Ovary (tissue), 9 donors: ENCODE measurements around the gene P3H2. TPM values are rescaled to one million over a fixed set of nuclear protein-coding genes. Genes with fewer than 3 reads are reported as not detected.
A peak's percentile ranks its signal among the peaks of the same experiment; 100 is the strongest.

Source experiments
- DNase-seq, 5 donors: peaks; one replicate each; pipeline ENCODE4 v3.0.0-alpha.2; 2019 to 2020
- H3K27ac ChIP-seq, 2 donors: fragments of 200-600 bp; one replicate each; pipeline versions ENCODE4 v1.5.1 to v1.8.0; 2019 to 2022
- H3K27me3 ChIP-seq: fragments of 200-600 bp; one replicate; pipeline ENCODE4 v1.8.0; 2022
- H3K36me3 ChIP-seq: fragments of 200-600 bp; sonication (generic); one replicate; pipeline ENCODE4 v1.5.1; 2019
- H3K4me1 ChIP-seq: one replicate; pipeline ENCODE4 v1.8.1; 2013; ENCODE audit warnings: mild to moderate bottlenecking, moderate library complexity; ENCODE audit not compliant: insufficient read depth
- H3K4me3 ChIP-seq: fragments of 200-600 bp; sonication (generic); one replicate; pipeline ENCODE4 v1.5.1; 2017
- H3K9me3 ChIP-seq, 2 donors: fragments of 200-600 bp in 1 of 2; sonication (generic) in 1 of 2; one replicate each; pipeline versions ENCODE4 v1.5.1 to v1.8.1; 2013 to 2019; ENCODE audit warnings: mild to moderate bottlenecking in 1 of 2, moderate library complexity in 1 of 2
- CTCF ChIP-seq, 3 donors: fragments of 450-650 bp in 2 of 3; fragments of 200-600 bp in 1 of 3; IDR thresholded peaks; one replicate each; pipeline versions ENCODE4 v1.5.1 to v1.8.0; 2016 to 2022; ENCODE audit warnings: antibody characterized with exemption in 3 of 3, mild to moderate bottlenecking in 1 of 3
- EP300 ChIP-seq: sonication (generic); formaldehyde crosslinking; IDR thresholded peaks from one replicate; pipeline ENCODE4 v1.6.1; 2017; ENCODE audit warnings: antibody characterized with exemption
- POLR2A ChIP-seq: fragments of 450-650 bp; IDR thresholded peaks from one replicate; pipeline ENCODE4 v1.6.1; 2017; ENCODE audit warnings: antibody characterized with exemption, mild to moderate bottlenecking, moderate library complexity
- WGBS, 3 donors: extraction: QIAGEN DNeasy Blood & Tissue Kit in 1 of 3; methylation state at CpG; one replicate each; pipeline versions ENCODE4 v1.1.5 to v1.1.7; 2013 to 2017; 5-methylcytosine and 5-hydroxymethylcytosine counted together
- intact Hi-C, 4 donors: fragments of 100-400 bp; cut with DNase I; formaldehyde crosslinking; loops; one replicate each; pipeline versions ENCODE4 v1.11.0 to v1.15.1; 2022 to 2023
- polyA plus RNA-seq, 2 donors: library from polyadenylated mRNA; stranded (reverse); fragments of 200-250 nt in 1 of 2; fragments of 350-450 nt in 1 of 2; fragmentation: Illumina TruSeq in 1 of 2; extraction: RNeasy Lipid Tissue Mini Kit (QIAGEN cat#74804) in 1 of 2; gene quantifications; one replicate each; pipeline ENCODE4 v1.2.3, GENCODE V29; 2013 to 2014
- total RNA-seq, 7 donors: library from RNA; depleted of rRNA in 2 of 7; stranded (reverse); fragments of >200 nt in 2 of 7; fragmentation: NEBNext Ultra II Directional in 3 of 7; extraction: Animal tissue kit (Norgen Biotek cat#: 25700) in 3 of 7; gene quantifications; one replicate each; pipeline versions ENCODE4 v1.1.0 to v1.2.4, GENCODE V29; 2016 to 2023
- donor health status: DM: no; HTN: no; CAD: no; lungs with moderate emphysema.
- donor health status: DM: no; HTN: no; CAD: no.
- donor health status: Bipolar disorder and iron deficiency.
- donor health status: DM: yes; HTN: yes; CAD: no.
- donor health status: DM: no; HTN: no; CAD: no.
- donor health status: DM: yes; HTN: yes; CAD: no.

Gene P3H2
- total and polyA plus RNA-seq, 9 donors = 10.6 to 359 (median 22.8) TPM

GRCh38 chr3:189967254-189967865 lies 153.3 kb downstream of the P3H2 start:
- peak; percentile 45 to 84 (median 81) for TF ChIP-seq CTCF (IDR thresholded peaks at IDR 0.05)
- no peak for TF ChIP-seq EP300
- intact Hi-C loops = loop anchor here in 3 of 4 donors (2.0 to 10.0 kb wide), 4 partner anchors 153 to 457 kb away; partner anchors contain the start of gene P3H2 (in 2 of the 3)
- no peak for DNase-seq

GRCh38 chr3:189966843-189967242 lies 153.9 kb downstream of the P3H2 start:
- DNase-seq = no peak
- peaks cover 2% of the 10 kb centered on the region for H3K27me3 ChIP-seq

More at GRCh38 chr3:189967254-189967865, 153.3 kb downstream of the P3H2 start:
- Histone ChIP-seq H3K9me3 (no peaks in the 10 kb centered on the region), H3K36me3 (no peaks in the 10 kb centered on the region), H3K27me3 (peaks cover 2% of the 10 kb centered on the region), H3K4me1 (no peaks in the 10 kb centered on the region), H3K4me3 (no peak overlapping the region), H3K27ac (no peak overlapping the region)
- 30 to 34% (median 32%) methylated on average over 5 of the region's 5 CpGs for WGBS, 3 donors

GRCh38 chr3:189964623-189965332 lies 155.9 kb downstream of the P3H2 start:
- TF ChIP-seq EP300 (no peak), POLR2A (no peak), CTCF (IDR thresholded peaks at IDR 0.05) (no peak)
- no peak for DNase-seq
- Histone ChIP-seq H3K9me3 (no peaks in the 10 kb centered on the region), H3K4me3 (no peak overlapping the region), H3K4me1 (no peaks in the 10 kb centered on the region), H3K36me3 (no peaks in the 10 kb centered on the region), H3K27ac (no peak overlapping the region), H3K27me3 (peaks cover 2% of the 10 kb centered on the region)
- intact Hi-C loops = loop anchor here (5.0 to 10.0 kb wide), 5 partner anchors 160 to 460 kb away; partner anchors contain the start of genes CLDN1 (in 1 of the 4) and P3H2 (in 1 of the 4)
- WGBS, 3 donors = 84 to 90% (median 85%) methylated on average over 9 of the region's 9 CpGs

More at GRCh38 chr3:189966843-189967242, 153.9 kb downstream of the P3H2 start:
- 36 to 48% (median 41%) methylated on average over 5 of the region's 5 CpGs for WGBS, 3 donors
- intact Hi-C loops = loop anchor here in 3 of 4 donors (2.0 to 10.0 kb wide), 4 partner anchors 154 to 458 kb away; partner anchors contain the start of gene P3H2 (in 2 of the 3)
- H3K4me1 ChIP-seq = no peaks in the 10 kb centered on the region
- H3K36me3 ChIP-seq = no peaks in the 10 kb centered on the region
- TF ChIP-seq EP300 = no peak
- no peak for TF ChIP-seq POLR2A
- no peak for TF ChIP-seq CTCF (IDR thresholded peaks at IDR 0.05)
- H3K27ac ChIP-seq = no peak overlapping the region
- H3K4me3 ChIP-seq = no peak overlapping the region
- H3K9me3 ChIP-seq = no peaks in the 10 kb centered on the region

- intact Hi-C loops = loop anchor here in 3 of 4 donors (5.0 to 10.0 kb wide), 4 partner anchors 162 to 462 kb away; partner anchors contain the start of genes CLDN1 (in 1 of the 3) and P3H2 (in 1 of the 3)
- no peak overlapping the region for H3K27ac ChIP-seq
- no peak for DNase-seq
- H3K4me3 ChIP-seq = no peak overlapping the region
- H3K9me3 ChIP-seq = no peaks in the 10 kb centered on the region
- no peaks in the 10 kb centered on the region for H3K27me3 ChIP-seq
- H3K4me1 ChIP-seq = no peaks in the 10 kb centered on the region
- TF ChIP-seq EP300 = no peak
- no peak for TF ChIP-seq POLR2A
- no peak for TF ChIP-seq CTCF (IDR thresholded peaks at IDR 0.05)
- WGBS, 3 donors = 97 to 98% (median 97%) methylated on average over 4 of the region's 4 CpGs
- H3K36me3 ChIP-seq = no peaks in the 10 kb centered on the region
Measured at GRCh38 chr3:189962466-189962865, 158.2 kb downstream of the P3H2 start.
